Liver (tissue), 9 donors: ENCODE results near the gene FNBP1L. TPM values are rescaled to one million over a fixed set of nuclear protein-coding genes. Genes with fewer than 3 reads are reported as not detected.

ENCODE experiments used
- DNase-seq: peaks from one replicate; pipeline ENCODE4 v3.0.0-alpha.2; 2017; ENCODE audit warnings: low spot score
- H3K27ac ChIP-seq, 2 donors: one replicate each; pipeline ENCODE4 v1.7.0; 2013; ENCODE audit warnings: inconsistent platforms in 2 of 2, low read length in 2 of 2, control low read depth in 1 of 2, low read depth in 1 of 2, mild to moderate bottlenecking in 1 of 2
- H3K27me3 ChIP-seq, 4 donors: one replicate each; pipeline versions ENCODE4 v1.6.1 to v1.7.0; 2013; ENCODE audit warnings: low read length in 3 of 4, inconsistent platforms in 1 of 4, mild to moderate bottlenecking in 1 of 4, moderate library complexity in 1 of 4; ENCODE audit not compliant: control insufficient read depth in 4 of 4, insufficient read depth in 4 of 4
- H3K36me3 ChIP-seq, 4 donors: one replicate each; pipeline versions ENCODE4 v1.6.1 to v1.7.0; 2013; ENCODE audit warnings: low read length in 3 of 4, mild to moderate bottlenecking in 3 of 4, low read depth in 1 of 4, moderate library complexity in 1 of 4; ENCODE audit not compliant: control insufficient read depth in 4 of 4, insufficient read depth in 3 of 4
- H3K4me1 ChIP-seq, 4 donors: one replicate each; pipeline versions ENCODE4 v1.6.1 to v1.7.0; 2013; ENCODE audit warnings: low read length in 3 of 4, mild to moderate bottlenecking in 3 of 4, moderate library complexity in 1 of 4; ENCODE audit not compliant: control insufficient read depth in 4 of 4, insufficient read depth in 4 of 4
- H3K4me3 ChIP-seq, 3 donors: one replicate each; pipeline versions ENCODE4 v1.6.1 to v1.7.0; 2013; ENCODE audit warnings: low read length in 3 of 3, control low read depth in 1 of 3, low read depth in 1 of 3, mild to moderate bottlenecking in 1 of 3
- H3K9ac ChIP-seq, 2 donors: one replicate each; pipeline ENCODE4 v1.7.0; 2013; ENCODE audit warnings: low read length in 2 of 2, mild to moderate bottlenecking in 2 of 2, moderate library complexity in 2 of 2, control low read depth in 1 of 2, low read depth in 1 of 2
- H3K9me3 ChIP-seq, 4 donors: one replicate each; pipeline versions ENCODE4 v1.6.1 to v1.7.0; 2013; ENCODE audit warnings: low read length in 3 of 4; ENCODE audit not compliant: control insufficient read depth in 4 of 4
- CTCF ChIP-seq: fragments of 150-350 bp; IDR thresholded peaks from 2 replicates; pipeline ENCODE4 v1.5.1; 2017; ENCODE audit warnings: improper control_type of control experiment, low read depth, low read length; ENCODE audit not compliant: missing input control
- EGR1 ChIP-seq, 2 donors: IDR thresholded peaks; 2 replicates each; pipeline ENCODE4 v1.6.1; 2016 to 2018; ENCODE audit warnings: antibody characterized with exemption in 2 of 2, low read depth in 2 of 2
- FOXA1 ChIP-seq: IDR thresholded peaks from 2 replicates; pipeline ENCODE4 v1.6.1; 2016; ENCODE audit warnings: antibody characterized with exemption
- FOXA2 ChIP-seq: IDR thresholded peaks from 2 replicates; pipeline ENCODE4 v1.6.1; 2016; ENCODE audit warnings: antibody characterized with exemption
- GABPA ChIP-seq, 2 donors: IDR thresholded peaks in 1 of 2; conservative IDR thresholded peaks in 1 of 2; 2 replicates each; pipeline ENCODE4 v1.6.1; 2016; ENCODE audit warnings: antibody characterized with exemption in 2 of 2, mild to moderate bottlenecking in 1 of 2, moderate library complexity in 1 of 2
- HNF4A ChIP-seq, 2 donors: conservative IDR thresholded peaks; 2 replicates each; pipeline ENCODE4 v1.6.1; 2016; ENCODE audit warnings: antibody characterized with exemption in 2 of 2, mild to moderate bottlenecking in 2 of 2
- HNF4G ChIP-seq: IDR thresholded peaks from 2 replicates; pipeline ENCODE4 v1.6.1; 2016; ENCODE audit warnings: antibody characterized with exemption
- JUND ChIP-seq, 2 donors: IDR thresholded peaks; 2 replicates each; pipeline ENCODE4 v1.6.1; 2016; ENCODE audit warnings: antibody characterized with exemption in 2 of 2
- MAX ChIP-seq: IDR thresholded peaks from 2 replicates; pipeline ENCODE4 v1.6.1; 2016; ENCODE audit warnings: antibody characterized with exemption
- NR2F2 ChIP-seq: IDR thresholded peaks from 2 replicates; pipeline ENCODE4 v1.6.1; 2016; ENCODE audit warnings: antibody characterized with exemption
- RXRA ChIP-seq, 2 donors: IDR thresholded peaks; 2 replicates each; pipeline ENCODE4 v1.6.1; 2017 to 2018; ENCODE audit warnings: antibody characterized with exemption in 2 of 2, mild to moderate bottlenecking in 1 of 2
- SP1 ChIP-seq: IDR thresholded peaks from 2 replicates; pipeline ENCODE4 v1.6.1; 2018; ENCODE audit warnings: antibody characterized with exemption, mild to moderate bottlenecking
- TAF1 ChIP-seq: conservative IDR thresholded peaks from 2 replicates; pipeline ENCODE4 v1.6.1; 2016; ENCODE audit warnings: antibody characterized with exemption, mild to moderate bottlenecking
- YY1 ChIP-seq: IDR thresholded peaks from 2 replicates; pipeline ENCODE4 v1.6.1; 2016; ENCODE audit warnings: antibody characterized with exemption, mild to moderate bottlenecking
- WGBS: extraction: QIAGEN DNeasy Blood & Tissue Kit; methylation state at CpG from one replicate; pipeline ENCODE4 v1.1.7; 2013; 5-methylcytosine and 5-hydroxymethylcytosine counted together
- polyA plus RNA-seq, 2 donors: library from polyadenylated mRNA; stranded (reverse) in 1 of 2; unstranded in 1 of 2; fragments of 200-250 nt in 1 of 2; fragments of >200 nt in 1 of 2; fragmentation: Nextera tagmentation in 1 of 2; extraction: Ambion mirVana in 1 of 2; gene quantifications; one replicate each; pipeline versions ENCODE4 v1.2.1 to v1.2.3, GENCODE V29; 2013 to 2015
- total RNA-seq, 2 donors: library from RNA; depleted of rRNA; stranded (reverse); fragments of >200 nt; gene quantifications; one replicate each; pipeline ENCODE4 v1.2.3, GENCODE V29; 2014
- TF ChIP-seq, protein P1 (sequence below): IDR thresholded peaks from 2 replicates; pipeline ENCODE4 v1.6.1; 2016; ENCODE audit warnings: antibody characterized with exemption, mild to moderate bottlenecking
- TF ChIP-seq, protein P2 (sequence below): IDR thresholded peaks from 2 replicates; pipeline ENCODE4 v1.6.1; 2016; ENCODE audit warnings: antibody characterized with exemption
- TF ChIP-seq, protein P3 (sequence below): IDR thresholded peaks from 2 replicates; pipeline ENCODE4 v1.6.1; 2016; ENCODE audit warnings: antibody characterized with exemption
- donor health status: healthy.
- donor health status: healthy.
- donor health status: healthy.
- donor health status: healthy.
- donor health status: healthy.

FNBP1L gene
- total and polyA plus RNA-seq, 4 donors = 5.3 to 13.5 (median 8.9) TPM

GRCh38 chr1:93434088-93434487 lies 13.8 kb upstream of the FNBP1L start:
- Histone ChIP-seq H3K36me3 (no peaks in the 10 kb centered on the region), H3K27me3 (no peaks in the 10 kb centered on the region), H3K4me1 (peaks cover 0 to 6% (median 3%) of the 10 kb centered on the region in 4 donors), H3K27ac (no peak overlapping the region), H3K9ac (no peak overlapping the region), H3K4me3 (no peak overlapping the region), H3K9me3 (no peaks in the 10 kb centered on the region)
- TF ChIP-seq SP1 = no peak
- TF ChIP-seq CTCF = no peak
- TF ChIP-seq HNF4A (conservative IDR thresholded peaks at IDR 0.05) = no peak
- no peak for TF ChIP-seq RXRA (IDR thresholded peaks at IDR 0.05)
- no peak for TF ChIP-seq GABPA (IDR thresholded peaks at IDR 0.05 in 1 of 2, conservative IDR thresholded peaks at IDR 0.05 in 1 of 2)
- no peak for TF ChIP-seq HNF4G
- no peak for TF ChIP-seq EGR1 (IDR thresholded peaks at IDR 0.05; ENCODE audit: low read depth in 2 of 2)
- no peak for TF ChIP-seq FOXA2
- TF ChIP-seq, protein P1, sequence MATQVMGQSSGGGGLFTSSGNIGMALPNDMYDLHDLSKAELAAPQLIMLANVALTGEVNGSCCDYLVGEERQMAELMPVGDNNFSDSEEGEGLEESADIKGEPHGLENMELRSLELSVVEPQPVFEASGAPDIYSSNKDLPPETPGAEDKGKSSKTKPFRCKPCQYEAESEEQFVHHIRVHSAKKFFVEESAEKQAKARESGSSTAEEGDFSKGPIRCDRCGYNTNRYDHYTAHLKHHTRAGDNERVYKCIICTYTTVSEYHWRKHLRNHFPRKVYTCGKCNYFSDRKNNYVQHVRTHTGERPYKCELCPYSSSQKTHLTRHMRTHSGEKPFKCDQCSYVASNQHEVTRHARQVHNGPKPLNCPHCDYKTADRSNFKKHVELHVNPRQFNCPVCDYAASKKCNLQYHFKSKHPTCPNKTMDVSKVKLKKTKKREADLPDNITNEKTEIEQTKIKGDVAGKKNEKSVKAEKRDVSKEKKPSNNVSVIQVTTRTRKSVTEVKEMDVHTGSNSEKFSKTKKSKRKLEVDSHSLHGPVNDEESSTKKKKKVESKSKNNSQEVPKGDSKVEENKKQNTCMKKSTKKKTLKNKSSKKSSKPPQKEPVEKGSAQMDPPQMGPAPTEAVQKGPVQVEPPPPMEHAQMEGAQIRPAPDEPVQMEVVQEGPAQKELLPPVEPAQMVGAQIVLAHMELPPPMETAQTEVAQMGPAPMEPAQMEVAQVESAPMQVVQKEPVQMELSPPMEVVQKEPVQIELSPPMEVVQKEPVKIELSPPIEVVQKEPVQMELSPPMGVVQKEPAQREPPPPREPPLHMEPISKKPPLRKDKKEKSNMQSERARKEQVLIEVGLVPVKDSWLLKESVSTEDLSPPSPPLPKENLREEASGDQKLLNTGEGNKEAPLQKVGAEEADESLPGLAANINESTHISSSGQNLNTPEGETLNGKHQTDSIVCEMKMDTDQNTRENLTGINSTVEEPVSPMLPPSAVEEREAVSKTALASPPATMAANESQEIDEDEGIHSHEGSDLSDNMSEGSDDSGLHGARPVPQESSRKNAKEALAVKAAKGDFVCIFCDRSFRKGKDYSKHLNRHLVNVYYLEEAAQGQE = no peak
- TF ChIP-seq, protein P2, sequence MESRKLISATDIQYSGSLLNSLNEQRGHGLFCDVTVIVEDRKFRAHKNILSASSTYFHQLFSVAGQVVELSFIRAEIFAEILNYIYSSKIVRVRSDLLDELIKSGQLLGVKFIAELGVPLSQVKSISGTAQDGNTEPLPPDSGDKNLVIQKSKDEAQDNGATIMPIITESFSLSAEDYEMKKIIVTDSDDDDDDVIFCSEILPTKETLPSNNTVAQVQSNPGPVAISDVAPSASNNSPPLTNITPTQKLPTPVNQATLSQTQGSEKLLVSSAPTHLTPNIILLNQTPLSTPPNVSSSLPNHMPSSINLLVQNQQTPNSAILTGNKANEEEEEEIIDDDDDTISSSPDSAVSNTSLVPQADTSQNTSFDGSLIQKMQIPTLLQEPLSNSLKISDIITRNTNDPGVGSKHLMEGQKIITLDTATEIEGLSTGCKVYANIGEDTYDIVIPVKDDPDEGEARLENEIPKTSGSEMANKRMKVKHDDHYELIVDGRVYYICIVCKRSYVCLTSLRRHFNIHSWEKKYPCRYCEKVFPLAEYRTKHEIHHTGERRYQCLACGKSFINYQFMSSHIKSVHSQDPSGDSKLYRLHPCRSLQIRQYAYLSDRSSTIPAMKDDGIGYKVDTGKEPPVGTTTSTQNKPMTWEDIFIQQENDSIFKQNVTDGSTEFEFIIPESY = no peak
- TF ChIP-seq, protein P3, sequence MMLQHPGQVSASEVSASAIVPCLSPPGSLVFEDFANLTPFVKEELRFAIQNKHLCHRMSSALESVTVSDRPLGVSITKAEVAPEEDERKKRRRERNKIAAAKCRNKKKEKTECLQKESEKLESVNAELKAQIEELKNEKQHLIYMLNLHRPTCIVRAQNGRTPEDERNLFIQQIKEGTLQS = no peak
- TF ChIP-seq TAF1 = no peak
- TF ChIP-seq FOXA1 = no peak
- no peak for TF ChIP-seq MAX
- no peak for TF ChIP-seq YY1
- no peak for TF ChIP-seq NR2F2
- no peak for TF ChIP-seq JUND (IDR thresholded peaks at IDR 0.05)
- DNase-seq = no peak
- WGBS = 88% methylated on average over 3 of the region's 3 CpGs

DNA sequence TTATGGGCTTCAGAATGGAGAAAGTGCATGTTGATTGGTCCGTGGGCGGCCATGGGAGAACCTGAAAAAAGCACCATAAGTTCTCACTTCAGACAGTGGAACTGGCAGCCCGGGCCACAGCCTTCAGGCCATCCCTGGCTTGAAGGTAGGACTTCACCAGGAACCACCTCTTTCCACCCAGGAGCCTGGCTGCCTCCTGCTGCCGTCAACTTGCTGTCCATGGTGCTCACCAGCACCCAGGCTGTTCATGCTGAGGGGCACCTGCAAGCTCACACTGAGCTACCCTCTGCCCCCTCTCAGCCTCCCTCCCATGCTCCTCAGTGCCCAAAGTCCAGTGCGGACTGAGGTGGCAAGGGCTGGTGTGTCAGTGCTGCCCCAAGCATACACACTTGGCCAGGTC lies 12.9 kb upstream of the FNBP1L start:
- no peaks in the 10 kb centered on the region for H3K9me3 ChIP-seq
- 79% methylated on average over 5 of the region's 5 CpGs for WGBS
- TF ChIP-seq, protein P3 = no peak
- TF ChIP-seq FOXA2 = no peak
- no peak for TF ChIP-seq MAX
- TF ChIP-seq, protein P1 = peak; percentile 82
- TF ChIP-seq HNF4G = no peak
- no peak for TF ChIP-seq RXRA (IDR thresholded peaks at IDR 0.05)
- TF ChIP-seq EGR1 (IDR thresholded peaks at IDR 0.05; ENCODE audit: low read depth in 2 of 2) = no peak

More for the DNA sequence above, 12.9 kb upstream of the FNBP1L start:
- Histone ChIP-seq H3K27ac (no peak overlapping the region), H3K27me3 (no peaks in the 10 kb centered on the region), H3K36me3 (no peaks in the 10 kb centered on the region), H3K9ac (no peak overlapping the region), H3K4me1 (peaks cover 0 to 6% (median 3%) of the 10 kb centered on the region in 4 donors), H3K4me3 (no peak overlapping the region)
- no peak for DNase-seq
